DMS53 (cell line): ENCODE data around the gene LMO3.
"Not testable (repeated sequence)": the region's sequence is repeated elsewhere in the genome, so short reads cannot be mapped to it uniquely, and the experiment has no call there.

ENCODE experiments used
- DNase-seq: peaks from one replicate; lab custom pipeline; 2025; lab: John Stamatoyannopoulos, UW

The LMO3 gene

GRCh38 chr12:16545836-16546235, 60.1 kb downstream of the LMO3 start:
- DNase-seq: no peak

DNA sequence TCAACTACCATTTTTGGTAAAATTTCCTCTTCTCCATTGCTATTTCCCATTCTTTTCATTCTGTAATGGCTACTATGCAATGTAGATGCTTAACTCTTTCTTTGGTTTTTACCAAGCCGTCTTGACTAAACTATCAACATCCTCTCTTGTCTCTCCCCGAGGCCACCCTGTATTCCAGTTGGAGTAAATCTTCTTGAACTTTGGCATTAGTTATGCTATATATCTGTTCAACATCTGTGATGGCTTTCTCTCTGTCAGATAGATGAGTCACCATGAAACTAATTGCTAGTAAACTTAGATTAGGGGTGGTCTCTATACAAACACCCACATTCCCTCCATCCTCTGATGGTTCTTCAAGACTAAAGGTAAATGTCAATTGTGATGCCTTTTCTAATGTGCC, 63.4 kb downstream of the LMO3 start:
- DNase-seq: no peak

DNA sequence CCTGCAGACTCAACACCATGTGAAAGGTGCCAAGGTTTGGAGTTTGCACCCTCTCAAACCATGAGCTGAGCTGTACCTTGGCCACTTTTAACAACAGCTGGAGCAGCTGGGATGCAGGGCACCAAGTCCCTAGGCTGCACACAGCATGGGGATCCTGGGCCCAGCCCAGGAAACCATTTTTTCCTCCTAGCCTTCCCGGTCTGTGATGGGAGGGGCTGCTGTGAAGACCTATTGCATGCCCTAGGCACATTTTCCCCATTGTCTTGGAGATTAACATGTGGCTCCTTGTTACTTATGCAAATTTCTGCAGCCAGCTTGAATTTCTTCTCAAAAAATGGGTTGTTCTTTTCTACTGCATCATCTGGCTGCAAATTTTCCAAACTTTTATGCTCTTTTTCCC, 68.3 kb downstream of the LMO3 start:
- not testable (repeated sequence) for DNase-seq

- DNase-seq: peak; percentile 96
Measured at GRCh38 chr12:16531621-16532020, 74.3 kb downstream of the LMO3 start.

GRCh38 chr12:16530268-16530850, 75.6 kb downstream of the LMO3 start:
- DNase-seq: peak; percentile 93

DNA sequence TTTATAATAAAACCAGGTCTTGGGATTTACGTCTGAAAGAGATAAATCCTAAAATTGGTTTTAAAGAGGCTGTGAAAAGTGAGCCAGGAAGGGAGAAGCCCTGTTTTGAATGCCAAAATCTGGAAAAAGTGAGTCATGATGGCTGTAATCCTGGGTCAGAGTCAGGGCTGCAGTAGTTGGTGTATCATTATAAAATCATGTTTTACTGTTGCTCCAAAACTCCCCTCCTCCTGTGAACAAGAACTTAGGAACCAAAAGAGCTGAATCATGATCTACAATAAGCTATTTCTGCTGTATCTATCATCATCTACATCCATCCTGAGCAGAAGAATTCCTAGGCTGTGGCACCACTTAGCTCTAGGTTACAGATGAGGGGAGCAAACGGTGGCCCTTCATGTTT, 79.3 kb downstream of the LMO3 start:
- peak; percentile 30 for DNase-seq

DNA sequence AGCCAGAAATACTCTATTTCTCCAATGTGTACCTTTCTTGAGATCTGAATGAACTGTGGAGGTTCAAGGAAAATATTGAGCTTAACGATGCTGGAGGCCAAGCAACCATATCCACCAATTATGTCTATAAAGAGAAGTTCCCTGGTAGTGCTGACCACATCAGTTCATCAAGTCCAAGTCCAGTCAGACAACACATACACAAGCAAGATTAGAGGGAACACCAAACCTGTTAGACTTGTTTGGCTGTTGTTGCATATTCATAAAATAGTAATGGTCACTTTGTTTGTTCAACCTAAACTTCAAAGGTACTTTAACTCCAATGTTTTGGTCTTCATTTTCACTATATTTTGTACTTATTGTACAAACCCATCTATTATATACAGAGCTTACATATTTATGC, 81.6 kb downstream of the LMO3 start:
- peak; percentile 96 for DNase-seq

DNA sequence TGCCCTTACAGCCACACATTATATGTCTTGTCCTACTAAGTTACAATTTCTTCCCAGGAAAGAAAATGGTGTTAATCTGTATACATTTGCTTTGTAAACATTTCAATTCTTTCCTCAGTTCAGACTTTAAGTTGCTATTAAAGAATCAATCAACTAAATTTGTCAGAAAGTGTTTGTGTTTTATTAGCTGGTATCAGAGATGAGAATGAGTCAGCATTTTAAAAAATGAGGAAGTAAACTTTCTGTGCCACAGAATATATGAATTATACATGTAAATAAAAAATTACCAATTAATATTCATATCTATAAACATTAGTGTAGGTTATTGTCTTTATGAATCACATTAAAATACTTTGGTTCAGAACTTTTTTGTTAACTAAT, 82.0 kb downstream of the LMO3 start:
- DNase-seq: peak; percentile 62

GRCh38 chr12:16523284-16523950, 82.5 kb downstream of the LMO3 start:
- peak; percentile 57 for DNase-seq

DNA sequence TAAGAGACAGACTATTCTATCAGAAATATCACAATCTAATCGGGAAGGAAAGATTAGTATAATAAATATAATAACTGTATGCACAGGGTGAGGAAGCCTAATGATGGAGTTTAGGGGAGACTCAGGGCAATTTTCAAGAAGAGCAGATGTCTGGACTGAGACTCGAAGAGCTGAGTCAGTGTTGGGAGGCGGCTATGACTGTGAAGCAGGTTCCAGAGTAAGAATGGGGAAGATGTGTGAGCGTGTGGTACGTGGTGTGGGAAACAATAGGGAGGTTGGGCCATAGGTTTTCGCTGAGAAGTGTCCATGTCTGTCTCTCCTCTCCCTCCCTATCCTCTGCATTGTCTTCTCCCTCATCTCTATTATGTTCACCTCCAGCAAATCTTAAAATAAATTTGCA, 85.6 kb downstream of the LMO3 start:
- no peak for DNase-seq

- peak; percentile 45 for DNase-seq
Measured at GRCh38 chr12:16515666-16516065, 90.3 kb downstream of the LMO3 start.

DNA sequence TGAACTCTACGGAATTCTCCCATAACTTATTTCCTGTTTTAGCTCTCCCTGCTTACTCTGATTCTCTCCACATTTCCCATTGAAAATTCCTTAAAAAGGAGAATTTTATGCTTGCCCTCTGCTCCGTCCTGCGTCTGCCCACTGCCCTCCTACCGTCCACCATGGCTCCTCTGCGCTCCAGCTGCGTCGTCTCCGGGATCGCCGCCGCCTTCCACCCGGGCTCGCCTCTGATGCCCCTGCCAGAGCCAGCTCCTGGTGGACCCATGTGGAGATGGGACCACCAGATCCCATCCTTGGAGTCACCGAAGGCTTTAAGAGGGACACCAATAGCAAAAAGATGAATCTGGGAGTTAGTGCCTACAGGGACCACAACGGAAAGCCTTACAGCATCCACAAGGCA, 92.7 kb downstream of the LMO3 start:
- no peak for DNase-seq

GRCh38 chr12:16509411-16509810, 96.6 kb downstream of the LMO3 start:
- DNase-seq: peak; percentile 57

- peak; percentile 49 for DNase-seq
Measured at GRCh38 chr12:16506394-16506793, 99.6 kb downstream of the LMO3 start.

- no peak for DNase-seq
Measured at GRCh38 chr12:16504200-16504599, 101.8 kb downstream of the LMO3 start.

DNA sequence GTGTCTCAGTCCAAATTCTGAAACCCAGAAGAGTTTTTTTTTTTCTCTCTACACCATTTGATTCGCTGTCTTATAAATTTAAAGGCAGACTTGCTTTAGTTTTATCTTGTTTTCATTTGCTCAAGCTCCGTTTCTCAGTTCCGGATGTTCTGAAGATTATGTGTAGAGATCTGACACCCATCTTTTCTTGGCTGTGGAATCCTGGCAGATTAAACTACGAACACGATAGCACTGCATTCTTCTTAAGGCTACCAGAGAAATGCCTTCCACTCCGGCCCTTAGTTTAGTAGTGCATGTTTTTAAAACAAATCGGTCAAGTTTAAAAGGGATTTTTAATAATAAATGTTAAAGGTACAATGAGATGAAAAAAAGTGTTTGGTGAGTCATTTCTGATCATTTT, 106.4 kb downstream of the LMO3 start:
- no peak for DNase-seq
